ENCODE measurements around the gene FAM221A. TPM values are rescaled to one million over a fixed set of nuclear protein-coding genes. Genes with fewer than 3 reads are reported as not detected.
A peak's percentile ranks its signal among the peaks of the same experiment; 100 is the strongest.
"Not testable (repeated sequence)": the region's sequence is repeated elsewhere in the genome, so short reads cannot be mapped to it uniquely, and the experiment has no call there.

Gene FAM221A
- total RNA-seq, 1 donor from 2014 or later: 5.6 TPM

- DNase-seq (ENCODE audit: low read depth in 2 of 2): peak in 1 of 2 donors; percentile 1
These were observed 20.0 kb downstream of the FAM221A start for GRCh38 chr7:23700046-23700445.

DNA sequence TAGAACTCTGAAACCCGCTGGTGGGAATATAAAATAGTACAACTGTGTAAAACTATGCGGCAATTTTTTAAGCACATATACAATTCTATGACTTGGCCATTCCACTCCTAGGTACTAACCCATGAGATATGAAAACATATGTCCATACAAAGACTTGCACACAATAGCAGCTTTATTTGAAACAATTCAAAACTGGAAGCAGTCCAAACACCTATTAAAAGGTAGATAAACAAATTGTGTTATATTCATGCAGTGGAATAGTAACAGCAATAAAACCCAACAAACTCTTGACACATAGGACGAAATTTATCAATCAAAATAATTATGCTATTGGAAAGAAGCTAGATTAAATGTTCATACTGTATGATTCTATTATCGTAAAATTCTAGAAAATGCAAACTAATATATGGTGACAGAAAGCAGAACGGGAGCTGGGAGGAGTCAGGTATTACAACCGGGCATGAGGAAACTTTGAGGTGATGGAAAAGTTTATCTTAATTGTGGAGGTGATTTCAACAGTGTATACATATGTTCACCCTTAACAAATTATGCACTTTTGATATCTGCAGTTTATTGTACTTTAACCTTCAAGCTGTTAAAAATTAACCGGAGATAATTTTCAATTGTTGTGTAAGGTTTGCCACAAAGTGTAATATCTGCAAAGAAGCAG, 29.2 kb downstream of the FAM221A start:
- no peak for DNase-seq (ENCODE audit: low read depth in 2 of 2)

- no peak for DNase-seq (ENCODE audit: low read depth in 2 of 2)
These were observed 30.0 kb downstream of the FAM221A start, which contains the start of gene STK31 for GRCh38 chr7:23710000-23710399. TSS of gene STK31 (plus strand) at chr7:23710219. CDS start at chr7:23710286, 67 bp downstream.

DNA sequence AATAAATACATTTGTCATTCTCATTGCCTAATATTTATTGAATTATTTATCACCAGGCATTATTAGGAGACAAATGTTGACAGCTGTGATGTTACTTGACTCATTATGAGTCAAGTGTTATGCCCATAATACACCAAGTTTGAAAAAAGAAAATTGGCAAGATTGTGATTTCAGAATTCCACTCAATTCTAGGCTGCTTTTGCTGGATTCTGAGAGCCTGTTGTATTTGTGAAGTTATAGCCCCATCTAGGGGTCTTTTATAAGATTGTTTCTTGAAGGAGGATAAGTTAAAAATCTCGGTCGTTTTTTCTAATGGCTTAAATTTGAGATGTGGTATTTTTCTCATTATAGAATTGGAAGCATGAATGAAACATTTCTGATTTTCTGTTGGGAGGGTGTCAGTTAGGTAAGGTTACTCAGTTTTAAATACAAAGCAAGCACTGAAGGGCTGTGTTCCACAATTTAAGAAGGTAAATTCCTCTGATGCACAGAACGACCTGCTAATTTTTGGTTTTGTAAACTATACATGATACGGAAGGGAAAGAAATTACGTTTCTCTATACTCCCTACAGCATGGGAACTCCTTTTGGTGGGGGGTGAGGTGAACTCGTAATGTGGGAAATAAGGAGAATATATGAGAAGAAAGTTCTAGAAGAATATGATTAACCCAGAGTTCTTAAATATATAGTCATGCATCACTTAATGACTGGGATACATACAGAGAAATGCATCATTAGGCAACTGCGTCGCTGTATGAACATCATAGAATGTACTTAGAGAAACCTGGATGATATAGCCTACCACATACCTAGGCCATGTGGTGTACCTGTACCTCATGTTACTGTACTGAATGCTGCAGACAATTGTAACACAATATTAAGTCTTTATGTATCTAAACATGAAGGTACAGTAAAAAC, 32.6 kb downstream of the FAM221A start:
- DNase-seq (ENCODE audit: low read depth in 2 of 2): peak; percentile 60 to 61

DNA sequence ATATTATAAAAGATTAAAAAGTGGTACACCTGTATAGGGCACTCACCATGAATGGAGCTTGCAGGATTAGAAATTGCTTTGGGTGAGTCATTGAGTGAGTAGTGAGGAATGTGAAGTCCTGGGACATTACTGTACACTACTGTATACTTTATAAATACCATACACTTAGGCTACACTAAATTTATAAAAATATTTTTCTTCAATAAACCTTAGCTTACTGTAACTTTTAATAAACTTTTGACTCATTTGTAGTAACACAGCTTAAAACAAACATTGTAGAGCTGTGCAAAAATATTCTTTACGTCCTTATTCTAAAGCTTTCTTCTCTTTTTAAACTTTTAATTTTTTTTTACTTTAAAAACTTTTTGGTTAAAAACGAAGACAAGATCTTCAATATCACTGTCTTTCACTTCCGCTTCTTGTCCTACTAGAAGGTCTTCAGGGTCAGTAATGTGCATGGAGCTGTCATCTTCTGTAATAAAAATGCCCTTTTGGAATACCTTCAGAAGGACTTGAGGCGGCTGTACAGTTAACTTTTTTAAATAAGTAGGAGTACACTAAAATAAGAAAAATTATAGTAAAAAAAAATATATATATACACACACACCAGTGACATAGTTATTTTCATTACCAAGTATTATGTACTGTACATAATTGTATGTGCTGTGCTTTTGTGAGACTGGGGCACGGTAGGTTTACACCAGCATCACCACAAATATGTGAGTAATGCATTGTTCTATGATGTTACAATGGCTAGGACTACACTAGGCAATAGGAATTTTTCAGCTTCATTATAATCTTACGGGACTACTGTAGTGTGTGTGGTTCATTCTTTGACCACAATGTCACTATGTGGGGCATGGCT, 33.5 kb downstream of the FAM221A start:
- no peak for DNase-seq (ENCODE audit: low read depth in 2 of 2)

DNA sequence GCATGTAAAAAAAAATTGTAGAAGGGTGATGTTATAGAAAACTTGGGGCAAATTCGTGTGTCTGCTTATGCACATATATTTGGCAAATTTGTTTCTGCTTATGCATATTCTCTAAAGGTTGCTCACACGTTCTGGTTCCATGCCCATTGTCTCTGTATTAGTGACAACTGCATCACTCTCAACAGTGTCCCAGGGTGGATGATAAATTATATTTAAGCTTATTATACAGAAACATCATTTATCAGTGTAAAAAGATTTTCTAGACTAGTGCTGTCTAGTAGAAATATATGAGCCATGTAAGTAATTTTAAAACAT, 34.1 kb downstream of the FAM221A start:
- DNase-seq (ENCODE audit: low read depth in 2 of 2): no peak

GRCh38 chr7:23714579-23714978, 34.6 kb downstream of the FAM221A start:
- DNase-seq (ENCODE audit: low read depth in 2 of 2): no peak

- no peak for DNase-seq (ENCODE audit: low read depth in 2 of 2)
These were observed 35.1 kb downstream of the FAM221A start for GRCh38 chr7:23715099-23715498.

DNA sequence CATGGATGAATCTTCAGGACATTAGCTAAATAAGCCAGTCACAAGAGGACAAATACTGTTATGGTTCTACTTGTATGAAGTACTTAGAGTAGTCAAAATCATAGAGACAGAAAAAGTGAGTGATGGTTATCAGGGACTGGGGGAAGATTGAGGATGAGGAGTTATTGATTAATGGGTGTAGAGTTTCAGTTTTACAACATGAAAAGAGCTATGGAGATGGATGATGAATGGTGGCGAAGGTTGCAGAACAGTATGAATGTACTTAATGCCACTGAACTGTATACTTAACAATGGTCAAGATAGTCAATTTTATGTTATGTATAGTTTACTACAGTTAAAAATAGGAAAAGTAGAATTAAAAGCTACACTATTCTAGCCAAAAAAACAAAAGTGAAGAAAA, 37.8 kb downstream of the FAM221A start:
- DNase-seq (ENCODE audit: low read depth in 2 of 2): no peak

DNA sequence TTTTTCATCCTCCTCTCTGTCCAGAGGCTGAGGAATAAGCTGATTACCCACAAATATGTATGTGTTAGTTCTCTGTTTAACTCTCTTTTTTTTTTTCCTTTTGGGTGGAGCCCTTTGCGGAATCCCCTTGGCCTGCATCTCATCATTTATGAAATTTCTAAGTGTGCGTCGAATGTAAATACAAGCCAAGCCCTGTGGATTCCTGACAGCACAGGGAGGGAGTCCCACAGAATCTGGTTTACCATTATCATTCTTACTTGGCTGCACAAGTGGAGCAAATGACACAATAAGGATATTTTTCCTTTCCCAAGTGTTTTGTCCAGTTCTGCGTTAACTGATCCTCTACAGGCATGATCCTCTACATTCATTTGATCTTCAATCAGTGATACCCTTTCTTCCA, 41.5 kb downstream of the FAM221A start:
- DNase-seq (ENCODE audit: low read depth in 2 of 2): no peak

DNA sequence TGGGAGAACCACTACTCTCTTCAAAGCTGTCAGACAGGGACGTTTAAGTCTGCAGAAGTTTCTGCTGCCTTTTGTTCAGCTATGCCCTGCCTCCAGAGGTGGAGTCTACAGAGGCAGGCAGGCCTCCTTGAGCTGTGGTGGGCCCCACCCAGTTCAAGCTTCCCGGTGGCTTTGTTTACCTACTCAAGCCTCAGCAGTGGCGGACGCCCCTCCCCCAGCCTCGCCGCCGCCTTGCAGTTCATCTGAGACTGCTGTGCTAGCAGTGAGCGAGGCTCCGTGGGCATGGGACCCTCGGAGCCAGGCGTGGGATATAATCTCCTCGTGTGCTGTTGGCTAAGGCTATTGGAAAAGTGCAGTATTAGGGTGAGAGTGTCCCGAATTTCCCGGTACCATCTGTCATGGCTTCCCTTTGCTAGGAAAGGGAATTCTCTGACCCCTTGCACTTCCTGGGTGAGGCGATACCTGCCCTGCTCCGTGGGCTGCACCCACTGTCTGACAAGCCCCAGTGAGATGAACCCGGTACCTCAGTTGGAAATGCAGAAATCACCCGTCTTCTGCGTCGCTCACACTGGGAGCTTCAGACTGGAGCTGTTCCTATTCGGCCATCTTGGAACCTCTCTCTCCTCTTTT, 42.7 kb downstream of the FAM221A start:
- not testable (repeated sequence) for DNase-seq (ENCODE audit: low read depth in 2 of 2)

DNA sequence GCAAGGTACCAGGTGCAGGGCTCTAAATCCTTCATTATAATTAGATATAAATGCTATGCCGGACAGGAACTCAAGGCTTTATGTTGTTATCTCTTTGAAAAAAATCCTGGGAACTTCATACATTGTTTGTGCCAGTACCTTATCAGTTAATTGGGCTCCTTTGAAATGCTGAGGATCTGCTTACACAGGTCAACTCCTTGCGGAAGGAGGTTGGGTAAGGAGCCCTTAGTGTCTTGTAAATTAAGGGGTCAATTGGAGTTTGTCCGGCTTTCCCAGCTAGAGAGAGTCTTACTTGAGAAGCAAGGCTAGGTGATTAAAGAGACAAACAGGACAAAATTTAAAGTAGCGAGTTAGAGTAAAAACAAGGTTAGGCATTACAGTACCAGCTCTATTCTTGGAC, 44.1 kb downstream of the FAM221A start:
- DNase-seq (ENCODE audit: low read depth in 2 of 2): not testable (repeated sequence)

DNA sequence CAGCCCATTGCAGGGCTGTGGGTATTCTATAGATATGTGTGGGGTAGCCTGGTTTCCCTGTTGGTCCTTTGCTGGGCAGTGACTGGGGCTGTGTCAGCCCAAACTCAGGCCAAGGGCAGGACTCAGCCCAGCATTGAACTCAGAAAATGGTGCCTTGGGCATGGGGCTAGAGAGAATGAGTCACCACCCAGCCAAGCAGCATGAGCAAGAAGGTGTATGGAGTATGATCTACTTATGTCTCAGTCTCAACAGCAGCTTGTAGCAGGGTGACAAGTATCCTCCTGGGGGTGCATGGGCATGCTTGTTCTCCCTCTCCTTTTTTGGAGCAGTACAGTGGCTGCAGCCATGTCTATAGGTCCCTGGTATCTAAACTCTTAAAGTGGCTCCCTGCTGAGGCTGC, 62.1 kb downstream of the FAM221A start:
- DNase-seq (ENCODE audit: low read depth in 2 of 2): no peak

DNA sequence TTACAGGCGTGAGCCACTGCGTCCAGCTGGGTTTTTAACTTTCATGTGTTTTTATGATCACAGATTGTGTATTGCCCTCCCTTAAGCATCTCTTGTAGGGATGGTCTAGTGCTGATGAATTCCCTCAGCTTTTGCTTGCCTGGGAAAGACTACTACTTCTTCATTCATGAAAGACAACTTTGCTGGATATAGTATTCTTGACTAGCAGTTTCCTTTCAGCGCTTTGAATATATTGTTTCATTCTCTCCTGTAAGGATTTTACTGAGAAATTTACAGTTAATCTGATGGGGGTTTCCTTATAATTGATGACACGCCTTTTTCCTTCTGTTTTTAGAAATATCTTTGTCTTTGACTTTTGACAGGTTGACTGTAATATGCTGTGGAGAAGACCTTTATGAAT, 63.2 kb downstream of the FAM221A start:
- no peak for DNase-seq (ENCODE audit: low read depth in 2 of 2)

DNA sequence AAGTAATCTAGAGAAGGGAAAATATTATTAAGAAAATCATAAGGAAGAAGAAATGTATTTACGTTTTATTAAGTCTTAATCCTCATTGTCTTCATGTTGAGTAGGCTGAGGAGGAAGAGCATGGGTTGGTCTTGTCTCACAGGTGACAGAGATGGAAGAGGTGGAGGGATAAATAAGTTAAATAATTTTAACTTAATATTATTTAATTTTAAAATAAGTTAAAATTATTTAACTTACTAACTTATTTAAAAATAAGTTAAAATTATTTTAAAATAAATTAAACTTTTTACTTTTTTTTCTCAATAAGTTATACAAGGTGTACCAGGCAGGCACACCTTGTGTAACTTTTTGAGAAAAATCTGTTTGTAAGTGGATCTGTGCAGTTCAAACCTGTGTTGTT, 66.6 kb downstream of the FAM221A start:
- DNase-seq (ENCODE audit: low read depth in 2 of 2): no peak

DNA sequence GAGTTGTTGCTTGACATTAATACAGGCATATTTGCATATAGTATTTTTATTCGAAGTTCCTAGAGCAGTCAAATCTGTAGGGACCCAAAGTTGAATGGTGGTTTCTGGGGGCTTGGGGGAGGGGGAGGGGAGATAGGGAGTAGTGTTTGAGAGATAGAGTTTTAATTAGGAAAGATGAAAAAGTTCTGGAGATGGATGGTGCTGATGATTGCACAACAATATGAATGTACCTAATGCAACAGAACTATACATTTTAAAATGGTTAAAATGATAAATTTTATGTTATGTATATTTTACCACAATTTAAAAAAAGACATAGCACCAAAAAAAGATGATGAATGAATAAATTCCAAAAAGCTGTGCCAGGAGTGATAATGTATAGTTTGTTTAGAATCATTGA, 71.9 kb downstream of the FAM221A start:
- DNase-seq (ENCODE audit: low read depth in 2 of 2): no peak

Other genes starting within 250 kb of the FAM221A start
- gene IGF2BP3, start 209.7 kb upstream of the FAM221A start, total RNA-seq: 4.3 and 12.3 TPM in 2 replicates
- gene TRA2A, start 148.2 kb upstream of the FAM221A start, total RNA-seq: 24.9 and 29.3 TPM in 2 replicates
- gene CCDC126, start 82.8 kb upstream of the FAM221A start, total RNA-seq: 12.3 and 17.6 TPM in 2 replicates
- under 0.01 and 0.13 TPM in 2 replicates for gene STK31, start 30.0 kb downstream of the FAM221A start, total RNA-seq

Data from dermis microvascular lymphatic vessel endothelial cell (primary cell).